Fibroblast of peridontal ligament (primary cell): ENCODE results near the gene CLRN3.

Source experiments
- DNase-seq: peaks from one replicate; pipeline ENCODE4 v3.0.0-alpha.2; 2010; ENCODE audit errors: extremely low read depth

Gene CLRN3

GRCh38 chr10:127892743-127893142, at the start of gene CLRN3:
CLRN3 (minus strand) TSS chr10:127892941; CDS start chr10:127892784, 157 bp downstream.
- DNase-seq = no peak

DNA sequence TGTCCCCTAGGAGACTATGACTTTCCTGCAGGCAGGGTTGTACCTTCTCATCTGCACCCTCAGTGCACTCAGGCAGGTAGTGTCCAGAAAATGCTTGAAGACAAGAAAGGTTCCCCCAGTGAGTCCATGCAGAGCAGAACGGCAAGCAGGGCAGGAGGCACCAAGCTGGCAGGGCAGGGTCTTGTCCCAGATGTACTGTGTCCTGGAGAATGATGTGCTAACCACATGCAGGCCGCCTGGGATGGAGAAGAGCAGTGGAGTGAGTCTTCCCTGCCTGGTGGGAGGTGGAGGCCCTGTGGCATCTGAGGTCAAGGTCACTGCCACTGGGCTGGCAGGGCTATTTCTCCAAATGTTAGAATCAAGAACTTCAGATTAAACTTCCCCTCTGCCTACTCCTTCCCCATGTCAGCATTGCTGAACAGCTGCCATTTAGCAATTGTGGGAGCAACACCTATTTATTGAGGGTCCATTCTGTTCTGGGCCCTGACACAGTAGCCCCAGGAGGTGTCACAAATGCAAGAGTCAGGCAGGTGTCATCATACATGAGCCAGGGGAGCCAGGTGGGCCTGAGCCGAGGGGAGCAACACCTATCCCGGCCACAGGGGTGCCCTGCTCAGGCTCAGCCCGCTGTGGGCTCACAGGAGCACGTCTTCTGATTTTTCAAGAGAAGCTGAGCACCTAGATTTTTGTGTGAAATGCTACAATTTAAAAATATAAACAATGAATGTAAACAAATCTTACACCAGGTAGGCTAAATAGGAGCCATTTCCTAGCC, 48.3 kb upstream of the CLRN3 start:
- DNase-seq = no peak

GRCh38 chr10:127939786-127940330, 47.1 kb upstream of the CLRN3 start:
- no peak for DNase-seq

GRCh38 chr10:127937915-127938463, 45.2 kb upstream of the CLRN3 start:
- DNase-seq = no peak

DNA sequence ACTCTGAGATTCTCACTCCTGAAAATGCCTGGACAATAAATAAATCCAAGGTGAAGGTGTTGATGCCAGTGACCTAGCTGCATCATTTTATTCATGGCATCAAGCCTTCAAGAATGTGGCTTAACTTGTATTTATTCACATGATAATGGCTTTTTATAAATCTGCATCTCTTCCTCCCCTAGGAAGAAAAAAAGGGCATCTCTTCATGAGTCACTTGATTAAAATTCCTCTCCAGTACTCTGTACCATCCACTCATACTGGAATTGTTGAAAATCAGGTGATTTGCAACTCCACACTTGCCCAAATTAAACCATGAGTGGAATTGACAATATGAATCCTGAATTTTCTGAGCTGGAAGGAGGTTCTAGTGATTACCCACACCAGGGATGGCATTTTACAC, 44.3 kb upstream of the CLRN3 start:
- no peak for DNase-seq

GRCh38 chr10:127935071-127935561, 42.4 kb upstream of the CLRN3 start:
- DNase-seq = no peak

GRCh38 chr10:127934383-127934782, 41.6 kb upstream of the CLRN3 start:
- DNase-seq = no peak

- no peak for DNase-seq
Measured at GRCh38 chr10:127933271-127933670, 40.5 kb upstream of the CLRN3 start.

- no peak for DNase-seq
Measured at GRCh38 chr10:127932521-127933270, 40.0 kb upstream of the CLRN3 start.

DNA sequence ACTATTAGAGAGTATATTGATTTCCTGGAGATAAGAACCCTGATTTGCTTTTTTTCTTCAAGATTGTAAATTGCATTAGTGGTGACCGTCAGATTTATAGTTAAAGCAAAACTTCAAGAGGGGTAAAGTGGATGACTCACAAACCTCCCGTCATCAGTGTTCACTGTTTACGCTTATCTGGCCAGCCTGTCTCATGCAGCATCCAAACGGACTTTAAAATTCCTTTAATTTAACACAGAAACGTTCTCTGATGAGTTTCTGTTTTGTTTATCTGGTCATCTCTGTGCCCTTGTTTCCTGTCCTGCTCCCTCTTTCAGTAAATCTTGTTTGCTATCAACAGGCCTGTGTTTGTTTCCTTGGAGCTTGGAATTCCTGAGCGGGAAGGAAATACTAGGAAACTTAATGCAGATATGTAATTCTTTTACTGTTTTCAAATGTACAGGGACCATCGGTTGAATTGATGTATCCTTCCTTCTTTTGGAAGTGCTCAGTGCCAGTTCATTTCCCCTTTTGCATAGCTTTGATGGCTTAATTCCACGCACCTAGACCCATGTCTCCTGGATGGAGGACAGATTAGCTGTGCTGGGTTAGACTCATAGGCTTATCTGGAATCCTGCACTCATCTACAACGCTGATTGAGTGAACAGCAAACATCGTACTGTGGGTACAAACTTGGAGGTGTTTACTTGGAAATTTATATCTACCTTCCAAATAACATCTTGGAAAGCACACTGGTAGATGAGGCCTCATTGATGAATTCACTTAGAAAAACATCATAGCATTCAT, 35.5 kb upstream of the CLRN3 start:
- DNase-seq = peak; percentile 9

- DNase-seq = no peak
Measured at GRCh38 chr10:127926455-127926854, 33.7 kb upstream of the CLRN3 start.

DNA sequence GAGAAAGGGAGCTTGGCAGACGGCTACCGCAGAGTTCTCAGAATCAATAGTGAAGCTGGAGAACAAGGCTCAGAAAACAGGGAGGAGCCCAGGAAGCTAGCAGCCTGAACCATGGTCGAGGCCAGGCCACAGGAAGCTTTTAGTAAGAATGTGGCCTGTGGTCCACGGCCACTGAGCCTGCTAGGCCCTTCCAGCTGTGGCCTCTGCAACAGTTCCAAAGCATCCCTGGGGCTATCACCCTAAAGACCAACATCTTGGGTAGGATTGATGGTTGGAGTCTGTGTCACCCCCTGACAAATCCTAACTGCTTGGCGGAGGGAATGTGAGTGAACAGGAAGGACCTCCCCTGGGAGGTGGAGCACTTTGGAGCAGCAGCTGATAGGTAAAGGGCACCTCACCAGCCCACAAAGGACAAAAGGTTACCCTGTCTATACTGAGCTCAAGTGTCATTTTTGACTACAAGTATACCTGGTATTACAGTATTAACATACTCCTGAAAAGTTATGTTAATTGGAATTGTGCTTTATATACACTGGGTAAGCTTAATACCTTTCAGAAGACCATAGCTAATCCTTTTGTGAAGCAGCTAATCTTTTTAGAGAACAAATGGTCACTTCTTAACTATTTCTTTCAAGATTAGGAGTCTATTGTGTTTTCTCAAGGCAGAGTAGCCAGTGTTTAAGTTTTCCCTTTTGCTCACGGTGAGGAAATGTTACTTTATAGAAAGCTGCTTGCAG, 32.9 kb upstream of the CLRN3 start:
- no peak for DNase-seq

- DNase-seq = no peak
Measured at GRCh38 chr10:127923646-127924045, 30.9 kb upstream of the CLRN3 start.

DNA sequence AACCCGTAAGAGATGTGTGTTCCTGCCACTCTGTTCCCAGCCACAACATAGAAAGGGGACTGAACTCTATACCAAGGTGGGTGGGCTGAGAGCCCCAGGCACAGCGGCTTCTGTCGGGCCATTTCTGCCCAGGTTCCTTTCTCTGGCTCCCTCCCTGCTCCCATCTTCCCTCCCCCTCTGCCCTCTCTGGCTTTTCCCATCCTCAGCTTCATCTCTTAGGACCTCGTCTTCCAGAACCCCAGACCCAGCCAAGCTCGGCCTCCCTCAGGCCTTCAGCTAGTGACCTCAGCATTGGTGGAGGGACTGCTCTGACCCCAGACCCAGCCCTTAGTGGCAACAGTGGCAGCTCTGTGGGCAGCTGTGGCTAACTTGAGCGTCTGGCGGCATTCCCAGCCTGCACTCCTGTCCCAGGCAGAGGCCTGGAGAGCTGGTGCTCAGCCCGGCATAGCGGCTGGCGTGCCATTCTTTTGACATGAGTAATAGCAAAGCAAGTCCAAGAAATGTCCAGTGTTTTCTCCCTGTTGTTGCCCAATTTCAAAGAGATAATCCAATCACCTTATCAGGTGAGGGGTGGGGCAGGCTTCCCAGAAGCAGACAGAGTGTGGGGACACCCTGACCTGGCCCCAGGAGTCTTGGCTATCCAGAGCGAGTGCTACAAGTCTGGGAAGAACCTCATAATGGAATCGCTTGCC, 30.1 kb upstream of the CLRN3 start:
- no peak for DNase-seq

DNA sequence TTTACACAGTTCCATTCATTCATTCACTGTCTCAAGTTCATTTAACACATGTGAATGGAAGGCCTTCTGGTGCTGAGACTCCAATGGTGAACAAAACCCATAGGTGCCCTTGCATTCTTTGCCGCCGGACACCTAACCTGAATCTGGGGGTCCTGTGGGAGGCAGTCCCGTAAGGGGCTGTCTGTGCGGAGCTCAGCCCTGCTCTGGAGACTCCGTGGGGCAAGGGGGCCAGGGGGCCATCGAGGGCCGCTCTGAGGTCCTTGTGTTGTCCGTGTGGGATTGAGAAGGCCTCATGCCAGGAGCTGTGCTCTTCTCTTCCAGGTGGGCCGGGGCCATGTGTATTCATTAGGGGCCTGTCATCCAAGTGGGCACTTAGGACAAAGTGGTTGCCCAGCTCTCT, 29.5 kb upstream of the CLRN3 start:
- no peak for DNase-seq

- DNase-seq = no peak
Measured at GRCh38 chr10:127921753-127922145, 29.0 kb upstream of the CLRN3 start.

DNA sequence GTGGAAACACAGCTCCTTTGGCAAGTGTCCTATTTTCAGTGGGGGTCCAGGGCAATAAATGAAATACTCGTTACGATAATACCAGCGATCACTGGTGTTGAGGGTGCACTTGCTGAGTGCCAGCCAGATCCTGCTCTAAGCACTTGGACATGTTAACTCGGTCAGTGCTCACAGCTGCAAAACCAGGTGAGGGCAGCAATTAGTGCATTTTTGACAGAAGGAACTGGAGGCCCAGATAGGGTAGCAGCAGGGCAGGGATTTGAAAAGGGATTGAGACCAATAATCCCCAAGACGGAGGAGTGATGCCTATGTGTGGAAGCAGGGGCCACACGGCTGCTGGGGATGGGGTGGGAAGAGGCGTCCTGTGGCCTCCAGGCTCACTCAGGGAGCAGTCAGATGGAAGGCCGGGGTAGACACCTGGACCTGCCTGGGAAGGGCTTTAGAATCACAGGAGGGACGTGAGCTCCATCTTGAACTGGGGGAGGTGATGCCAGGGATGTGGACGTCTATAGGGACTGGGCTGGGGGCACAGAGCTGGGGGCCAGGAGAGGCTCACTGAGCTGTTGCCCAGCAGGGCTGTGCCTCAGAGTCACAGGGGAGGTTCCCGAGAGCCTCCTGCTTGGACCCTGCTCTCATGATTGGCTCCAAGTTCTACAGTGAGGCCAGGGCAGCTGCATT, 28.5 kb upstream of the CLRN3 start:
- DNase-seq = no peak

- DNase-seq = no peak
Measured at GRCh38 chr10:127920306-127921074, 27.7 kb upstream of the CLRN3 start.
